ENCODE data around the gene CPNE7.

- TF ChIP-seq, protein P1, sequence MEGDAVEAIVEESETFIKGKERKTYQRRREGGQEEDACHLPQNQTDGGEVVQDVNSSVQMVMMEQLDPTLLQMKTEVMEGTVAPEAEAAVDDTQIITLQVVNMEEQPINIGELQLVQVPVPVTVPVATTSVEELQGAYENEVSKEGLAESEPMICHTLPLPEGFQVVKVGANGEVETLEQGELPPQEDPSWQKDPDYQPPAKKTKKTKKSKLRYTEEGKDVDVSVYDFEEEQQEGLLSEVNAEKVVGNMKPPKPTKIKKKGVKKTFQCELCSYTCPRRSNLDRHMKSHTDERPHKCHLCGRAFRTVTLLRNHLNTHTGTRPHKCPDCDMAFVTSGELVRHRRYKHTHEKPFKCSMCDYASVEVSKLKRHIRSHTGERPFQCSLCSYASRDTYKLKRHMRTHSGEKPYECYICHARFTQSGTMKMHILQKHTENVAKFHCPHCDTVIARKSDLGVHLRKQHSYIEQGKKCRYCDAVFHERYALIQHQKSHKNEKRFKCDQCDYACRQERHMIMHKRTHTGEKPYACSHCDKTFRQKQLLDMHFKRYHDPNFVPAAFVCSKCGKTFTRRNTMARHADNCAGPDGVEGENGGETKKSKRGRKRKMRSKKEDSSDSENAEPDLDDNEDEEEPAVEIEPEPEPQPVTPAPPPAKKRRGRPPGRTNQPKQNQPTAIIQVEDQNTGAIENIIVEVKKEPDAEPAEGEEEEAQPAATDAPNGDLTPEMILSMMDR (IDR thresholded peaks at IDR 0.05) = no peak
- no peak for TF ChIP-seq EZH2 (IDR thresholded peaks at IDR 0.05; ENCODE audit: borderline replicate concordance, insufficient read depth, low read depth, low read length, poor library complexity, severe bottlenecking)
These were observed at the start of gene CPNE7 for GRCh38 chr16:89575247-89576152.

Measured in B cell (primary cell).